Hippocampal formation (tissue), 2 donors: Measurements from ENCODE around the gene ALG11.
"Not testable (repeated sequence)": the region's sequence is repeated elsewhere in the genome, so short reads cannot be mapped to it uniquely, and the experiment has no call there.

Experiments
- DNase-seq, 2 donors: peaks; one replicate each; lab custom pipeline; 2025; lab: John Stamatoyannopoulos, UW

Gene ALG11, protein sequence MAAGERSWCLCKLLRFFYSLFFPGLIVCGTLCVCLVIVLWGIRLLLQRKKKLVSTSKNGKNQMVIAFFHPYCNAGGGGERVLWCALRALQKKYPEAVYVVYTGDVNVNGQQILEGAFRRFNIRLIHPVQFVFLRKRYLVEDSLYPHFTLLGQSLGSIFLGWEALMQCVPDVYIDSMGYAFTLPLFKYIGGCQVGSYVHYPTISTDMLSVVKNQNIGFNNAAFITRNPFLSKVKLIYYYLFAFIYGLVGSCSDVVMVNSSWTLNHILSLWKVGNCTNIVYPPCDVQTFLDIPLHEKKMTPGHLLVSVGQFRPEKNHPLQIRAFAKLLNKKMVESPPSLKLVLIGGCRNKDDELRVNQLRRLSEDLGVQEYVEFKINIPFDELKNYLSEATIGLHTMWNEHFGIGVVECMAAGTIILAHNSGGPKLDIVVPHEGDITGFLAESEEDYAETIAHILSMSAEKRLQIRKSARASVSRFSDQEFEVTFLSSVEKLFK

GRCh38 chr13:52011632-52012511 is at the start of gene ALG11:
TSS of gene ALG11 (plus strand) at chr13:52012398. CDS start at chr13:52012419, 21 bp downstream.
- peak; percentile 98 for DNase-seq

GRCh38 chr13:51966186-51966585 is 46.0 kb upstream of the ALG11 start:
- DNase-seq: no peak

GRCh38 chr13:51967482-51968446 is 44.4 kb upstream of the ALG11 start:
- DNase-seq: no peak

DNA sequence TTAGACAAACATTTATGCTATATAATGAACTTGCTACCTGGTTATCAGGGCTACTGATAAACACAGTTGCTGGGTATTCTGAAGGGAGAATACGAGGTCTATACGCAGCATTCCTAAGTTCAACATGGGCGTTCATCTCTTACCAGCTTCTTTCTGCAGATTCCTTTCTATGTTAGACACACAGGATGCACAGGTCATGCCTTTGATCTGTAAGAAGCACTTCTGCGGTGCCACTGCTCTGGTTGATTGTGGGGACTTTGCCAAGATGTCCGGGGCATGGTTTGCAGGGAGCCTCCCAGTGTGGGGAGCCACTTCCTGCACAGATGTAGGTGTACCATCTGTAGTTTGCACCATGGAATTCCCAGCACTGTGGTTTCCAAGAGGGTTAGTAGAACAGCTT is 41.8 kb upstream of the ALG11 start:
- DNase-seq: no peak

DNA sequence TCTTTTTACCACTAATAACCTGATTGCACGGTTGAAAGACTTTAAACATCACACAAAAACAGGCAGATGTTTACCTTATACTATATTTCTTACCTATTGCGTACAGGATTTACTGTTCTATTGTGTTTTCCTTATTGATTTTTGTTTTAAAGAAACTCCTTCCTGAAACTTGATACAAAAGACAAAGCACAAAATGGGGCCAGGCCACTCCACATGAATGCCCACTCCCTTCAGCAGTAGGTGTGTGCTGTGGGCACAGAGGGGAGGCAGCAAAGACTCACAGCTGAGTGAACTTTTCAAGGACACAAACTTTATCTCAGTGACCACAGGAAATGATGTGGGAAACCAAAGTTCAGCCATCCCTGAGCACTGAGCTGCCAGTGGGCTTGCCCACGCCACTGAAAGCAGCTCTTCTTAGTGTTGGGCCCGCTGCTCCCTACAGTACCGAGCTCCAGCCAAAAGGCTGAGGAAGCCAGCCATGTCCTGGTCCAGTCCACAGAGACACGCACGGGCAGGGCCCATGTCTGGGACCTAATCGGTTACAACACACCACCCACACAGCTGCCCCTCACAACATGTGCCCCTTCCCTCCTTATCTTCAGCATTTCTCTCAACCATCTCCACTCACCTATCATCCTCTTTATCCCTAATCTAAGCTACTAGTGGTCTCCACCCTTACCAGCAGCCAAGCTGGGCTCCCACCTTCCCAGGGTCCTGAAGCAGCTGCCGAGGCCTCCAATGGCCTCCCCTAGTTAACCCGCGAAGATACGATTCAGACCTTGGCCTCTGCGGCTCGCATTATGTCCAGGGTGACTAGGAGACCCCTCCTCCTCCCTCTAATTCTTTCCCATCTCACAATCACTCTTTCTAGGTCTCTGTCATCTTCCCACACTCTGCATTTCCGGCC is 40.4 kb upstream of the ALG11 start:
- DNase-seq: no peak

- DNase-seq: no peak
Observed at GRCh38 chr13:51974482-51974881, 37.7 kb upstream of the ALG11 start.

GRCh38 chr13:51976423-51976822 is 35.8 kb upstream of the ALG11 start:
- no peak for DNase-seq

DNA sequence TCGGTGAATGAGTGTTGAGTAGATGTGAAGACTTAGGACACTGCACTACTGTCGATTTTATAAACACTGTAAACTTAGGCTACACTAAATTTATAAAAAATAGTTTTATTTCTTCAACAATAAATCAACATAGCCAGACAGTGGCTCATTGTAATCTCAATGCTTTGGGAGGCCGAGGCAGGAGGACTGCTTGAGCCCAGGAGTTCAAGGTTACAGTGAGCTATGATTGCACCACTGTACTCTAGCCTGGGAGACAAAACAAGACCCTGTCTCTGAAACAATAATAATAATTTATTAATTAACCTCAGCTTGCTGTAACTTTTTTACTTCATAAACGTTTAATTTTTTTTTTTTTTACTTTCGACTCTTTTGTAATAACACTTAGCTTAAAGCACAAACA is 35.3 kb upstream of the ALG11 start:
- no peak for DNase-seq

- DNase-seq: no peak
Observed at GRCh38 chr13:51977625-51978024, 34.6 kb upstream of the ALG11 start.

DNA sequence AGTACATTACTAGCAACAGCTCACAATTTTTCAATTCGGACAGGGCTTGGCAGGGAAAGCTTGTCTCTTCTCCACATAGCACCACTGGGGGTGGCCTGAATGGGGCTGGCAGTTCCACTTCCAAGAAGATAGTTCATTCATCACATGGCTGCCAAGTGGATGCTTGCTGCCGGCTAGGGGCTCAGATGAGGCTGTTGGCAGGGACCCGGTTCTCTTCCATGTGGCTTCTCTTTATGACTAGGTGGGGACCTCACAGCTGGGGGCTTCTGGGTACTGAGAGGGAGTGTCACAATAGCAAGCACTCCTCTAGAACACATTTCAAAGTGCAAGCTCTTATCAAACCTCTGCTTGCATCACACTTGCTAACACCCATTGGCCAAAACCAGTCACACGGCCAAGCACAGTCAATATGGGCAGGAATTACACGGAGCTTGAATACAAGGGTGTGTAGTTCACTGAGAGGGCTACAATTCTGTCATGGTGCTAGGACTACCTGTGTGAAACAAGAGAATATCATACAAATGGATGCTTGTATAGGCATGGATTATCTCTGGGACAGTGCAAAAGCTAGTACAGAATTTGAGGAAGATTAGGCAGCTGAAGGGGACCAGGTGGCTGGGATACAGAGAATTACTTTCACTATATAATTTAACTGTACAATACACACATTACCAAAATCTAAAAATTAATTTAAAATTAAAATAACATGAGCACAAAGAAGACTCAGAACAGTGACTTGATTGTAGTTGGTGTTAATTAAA is 33.2 kb upstream of the ALG11 start:
- DNase-seq: no peak

DNA sequence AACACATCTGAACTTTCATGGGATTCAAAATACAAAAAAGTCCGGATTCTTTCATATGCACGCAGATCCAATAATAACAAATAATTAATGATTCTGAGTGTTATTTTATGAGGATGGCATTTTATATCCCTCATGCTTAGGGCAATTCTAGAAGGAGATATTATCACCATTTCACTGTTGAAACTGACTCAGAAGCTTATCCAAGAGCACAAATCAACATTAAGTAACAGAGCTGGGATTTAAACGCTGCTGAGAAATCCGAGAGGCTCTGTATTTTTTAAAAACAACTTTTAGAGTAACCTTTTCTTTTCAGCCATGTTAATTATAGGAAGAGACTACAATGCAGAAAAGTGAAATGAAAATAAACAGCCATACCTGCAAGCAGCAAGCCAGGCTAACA is 31.3 kb upstream of the ALG11 start:
- DNase-seq: no peak

DNA sequence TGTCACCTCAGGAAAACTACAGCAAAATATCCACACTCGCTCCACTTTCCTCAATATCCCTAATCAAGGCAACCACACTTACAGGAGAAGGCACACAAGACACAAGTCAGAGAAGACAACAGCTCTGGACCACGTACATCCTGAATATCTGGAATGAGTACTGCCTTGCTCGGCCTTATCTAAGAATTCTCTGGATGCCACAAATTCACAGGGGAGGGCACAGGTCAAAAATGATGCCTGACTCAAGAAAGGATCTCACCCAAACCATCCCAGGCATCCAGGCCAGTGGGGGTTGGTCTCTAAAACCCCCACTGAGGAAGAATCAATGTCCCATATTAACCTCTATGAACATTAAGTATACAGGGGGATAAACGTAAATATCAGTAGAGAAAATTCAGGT is 30.8 kb upstream of the ALG11 start:
- no peak for DNase-seq

- DNase-seq: not testable (repeated sequence)
Observed at GRCh38 chr13:51983292-51983691, 28.9 kb upstream of the ALG11 start.

DNA sequence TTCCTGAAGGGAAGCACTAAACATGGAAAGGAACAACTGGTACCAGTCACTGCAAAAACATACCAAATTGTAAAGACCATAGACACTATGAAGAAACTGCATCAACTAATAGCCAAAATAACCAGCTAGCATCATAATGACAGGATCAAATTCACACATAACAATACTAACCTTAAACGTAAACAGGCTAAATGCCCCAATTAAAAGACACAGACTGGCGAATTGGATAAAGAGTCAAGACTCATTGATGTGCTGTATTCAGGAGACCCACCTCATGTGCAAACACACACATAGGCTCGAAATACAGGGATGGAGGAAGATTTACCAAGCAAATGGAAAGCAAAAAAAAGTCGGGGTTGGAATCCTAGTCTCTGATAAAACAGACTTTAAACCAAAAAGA is 27.3 kb upstream of the ALG11 start:
- not testable (repeated sequence) for DNase-seq

DNA sequence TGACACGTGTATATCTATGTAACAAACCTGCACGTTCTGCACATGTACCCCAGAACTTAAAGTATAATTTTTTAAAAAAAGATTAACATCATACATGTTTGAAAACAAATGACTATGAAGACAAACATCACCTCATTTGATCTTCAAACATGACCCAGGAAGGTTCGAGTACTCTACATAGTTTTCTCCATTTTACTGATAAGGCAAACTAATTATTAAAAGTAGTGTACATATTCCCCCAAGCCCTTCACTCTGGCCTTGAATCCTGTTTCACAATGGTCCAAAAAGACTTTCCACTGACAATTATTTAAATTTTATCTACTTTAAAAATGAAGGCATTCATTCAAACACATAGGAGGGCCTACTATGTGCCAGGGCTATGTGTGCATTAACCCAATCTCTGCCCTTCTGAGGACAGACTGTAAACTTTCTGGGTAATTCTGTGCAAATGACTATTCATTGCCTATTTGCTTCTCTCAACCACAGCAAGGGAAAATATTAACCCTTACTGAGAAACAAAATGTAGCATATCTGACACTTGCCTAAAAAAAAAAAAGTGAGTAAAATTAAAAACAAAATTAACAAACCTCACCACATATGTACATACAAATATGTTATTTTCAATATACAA is 23.1 kb upstream of the ALG11 start:
- no peak for DNase-seq

GRCh38 chr13:51993713-51994112 is 18.5 kb upstream of the ALG11 start:
- DNase-seq: no peak

DNA sequence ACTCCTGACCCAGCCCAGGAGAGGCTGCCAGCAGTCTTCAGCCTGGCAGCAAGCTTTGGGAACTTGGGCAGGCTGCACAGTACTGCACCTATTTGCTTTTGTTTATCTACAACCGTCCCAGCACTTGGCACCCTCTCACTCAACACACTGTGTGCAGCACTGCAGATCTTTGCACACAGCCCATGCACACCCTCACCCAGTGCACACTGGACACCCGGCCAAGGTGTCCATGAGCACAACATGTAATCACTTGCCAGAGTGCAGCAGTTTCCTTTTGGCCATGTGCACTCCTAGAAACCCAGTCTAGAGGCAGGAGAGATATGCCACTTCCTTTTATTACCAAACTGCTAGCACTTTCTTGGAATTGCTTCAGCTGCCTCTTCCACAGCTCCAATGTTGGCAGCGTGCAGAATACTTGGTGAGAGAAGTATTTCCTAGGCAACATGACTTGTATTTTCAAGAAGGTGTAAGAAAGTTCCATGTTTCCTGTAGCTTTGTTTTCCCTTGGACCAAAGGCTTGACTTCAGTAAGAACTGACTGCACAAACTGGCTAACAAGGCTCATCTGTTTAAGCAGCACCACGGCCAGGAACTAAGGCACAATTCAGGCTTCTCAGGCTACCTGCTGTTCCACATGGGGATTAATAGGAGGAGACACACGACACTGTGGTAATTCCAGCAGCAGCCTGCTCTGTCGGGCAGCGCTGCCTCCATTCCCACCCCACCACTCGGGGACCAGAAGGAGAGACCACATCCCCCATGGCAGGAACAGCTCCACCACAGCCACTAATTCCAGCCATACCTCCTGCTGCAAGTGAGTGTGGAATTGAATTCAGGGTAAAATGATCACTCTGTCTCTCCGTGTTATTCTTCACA is 16.3 kb upstream of the ALG11 start:
- peak; percentile 41 to 52 for DNase-seq

GRCh38 chr13:51996641-51997040 is 15.6 kb upstream of the ALG11 start:
- DNase-seq: no peak
